Measurements from ENCODE around the gene NAT8.
A peak's percentile ranks its signal among the peaks of the same experiment; 100 is the strongest.
"Not testable (repeated sequence)": the region's sequence is repeated elsewhere in the genome, so short reads cannot be mapped to it uniquely, and the experiment has no call there.

The NAT8 gene, protein sequence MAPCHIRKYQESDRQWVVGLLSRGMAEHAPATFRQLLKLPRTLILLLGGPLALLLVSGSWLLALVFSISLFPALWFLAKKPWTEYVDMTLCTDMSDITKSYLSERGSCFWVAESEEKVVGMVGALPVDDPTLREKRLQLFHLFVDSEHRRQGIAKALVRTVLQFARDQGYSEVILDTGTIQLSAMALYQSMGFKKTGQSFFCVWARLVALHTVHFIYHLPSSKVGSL

DNA sequence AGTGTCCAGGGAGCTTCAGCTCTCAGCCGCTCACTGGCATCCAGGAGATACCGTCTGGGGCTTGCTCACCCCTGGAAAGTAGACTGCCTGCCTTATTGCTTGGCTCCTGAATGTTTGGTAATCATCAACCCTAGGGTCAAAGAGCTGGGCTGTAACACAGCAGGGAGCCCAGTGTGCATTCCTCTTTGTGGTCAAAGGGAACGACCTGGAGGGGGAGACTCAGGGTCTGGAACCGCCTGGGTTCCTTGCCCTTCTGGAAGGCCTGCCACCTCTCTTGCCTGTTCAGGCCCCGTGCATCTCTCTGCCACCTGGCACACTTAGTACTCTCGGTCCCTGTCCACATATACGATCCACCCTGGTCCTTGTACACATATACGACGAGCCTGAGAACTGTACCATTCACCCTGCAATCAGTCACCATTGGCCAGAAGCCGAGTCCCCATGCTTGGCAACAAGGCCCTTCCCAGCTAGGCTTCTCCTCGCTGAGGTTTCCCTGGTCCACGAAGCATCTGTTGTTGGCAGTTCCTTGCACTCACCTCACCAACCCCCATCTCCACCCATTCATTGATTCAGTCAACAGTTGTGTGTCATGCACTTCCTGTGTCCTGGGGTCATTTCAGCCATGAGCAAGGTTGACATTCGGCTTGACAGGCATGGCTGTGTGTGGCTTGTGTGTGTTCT is at the start of gene NAT8:
Gene NAT8 (minus strand): TSS at position 85 of the 681 bp plus-strand sequence. CDS start 794 bp downstream, outside the sequence.
- intact Hi-C loops (cut with DNase I): no loop called here
- DNase-seq: no peak

DNA sequence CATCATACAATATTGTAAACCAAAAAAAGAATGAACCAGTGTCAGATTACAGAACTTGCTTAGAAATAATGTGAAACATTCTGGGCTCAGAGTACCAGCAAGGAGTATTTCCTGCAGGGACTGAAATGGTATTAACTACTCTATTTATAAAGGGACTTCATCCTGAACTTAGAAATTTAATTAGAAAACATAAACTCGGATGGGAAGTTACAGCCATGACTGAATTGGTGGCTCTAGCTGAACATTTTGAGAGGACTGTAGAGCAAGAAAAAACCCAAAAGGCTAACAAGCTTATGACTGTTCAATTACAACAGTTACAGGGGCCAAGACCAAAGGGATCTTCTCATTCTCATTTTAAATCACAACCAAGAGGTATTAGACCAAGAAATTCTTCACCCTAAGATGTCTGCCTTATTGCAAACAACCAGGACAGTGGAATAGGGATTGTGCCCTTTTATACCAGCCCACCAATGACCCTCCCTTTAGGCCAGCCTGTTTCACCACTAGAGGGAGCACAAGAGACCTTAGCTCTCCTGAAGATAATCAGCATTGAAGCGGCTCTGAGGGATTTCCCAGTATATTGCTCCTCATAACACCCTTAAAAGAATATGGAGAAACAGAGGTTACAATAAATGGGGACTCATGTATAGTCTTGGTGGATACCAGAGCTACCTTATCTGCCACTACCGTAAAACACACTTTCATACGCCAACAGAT is 48.3 kb upstream of the NAT8 start:
- peak in 15 of 42 donors; percentile 5 to 54 (median 20) for DNase-seq

DNA sequence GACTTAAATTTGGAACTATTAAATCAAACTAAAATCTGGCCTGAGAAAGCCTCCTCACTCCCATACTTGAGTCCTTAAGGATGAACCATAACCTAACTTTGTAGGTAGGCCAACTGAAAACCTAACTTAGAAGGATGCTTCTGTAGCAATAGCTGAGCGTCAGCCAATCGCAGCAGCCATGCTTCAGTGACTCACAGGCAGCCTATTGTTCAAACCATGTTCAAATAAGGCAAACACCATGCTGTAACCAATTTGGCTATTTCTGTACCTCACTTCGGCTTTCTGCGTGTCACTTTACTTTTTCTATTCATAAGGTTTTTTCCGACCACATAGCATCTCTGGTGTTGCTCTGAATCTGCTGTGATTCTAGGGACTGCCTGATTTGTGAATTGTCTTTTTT is 46.3 kb upstream of the NAT8 start:
- DNase-seq; intact Hi-C loops (cut with DNase I): not testable (repeated sequence)

More for the DNA sequence above, 48.3 kb upstream of the NAT8 start:
- intact Hi-C loops (cut with DNase I): not testable (repeated sequence)

DNA sequence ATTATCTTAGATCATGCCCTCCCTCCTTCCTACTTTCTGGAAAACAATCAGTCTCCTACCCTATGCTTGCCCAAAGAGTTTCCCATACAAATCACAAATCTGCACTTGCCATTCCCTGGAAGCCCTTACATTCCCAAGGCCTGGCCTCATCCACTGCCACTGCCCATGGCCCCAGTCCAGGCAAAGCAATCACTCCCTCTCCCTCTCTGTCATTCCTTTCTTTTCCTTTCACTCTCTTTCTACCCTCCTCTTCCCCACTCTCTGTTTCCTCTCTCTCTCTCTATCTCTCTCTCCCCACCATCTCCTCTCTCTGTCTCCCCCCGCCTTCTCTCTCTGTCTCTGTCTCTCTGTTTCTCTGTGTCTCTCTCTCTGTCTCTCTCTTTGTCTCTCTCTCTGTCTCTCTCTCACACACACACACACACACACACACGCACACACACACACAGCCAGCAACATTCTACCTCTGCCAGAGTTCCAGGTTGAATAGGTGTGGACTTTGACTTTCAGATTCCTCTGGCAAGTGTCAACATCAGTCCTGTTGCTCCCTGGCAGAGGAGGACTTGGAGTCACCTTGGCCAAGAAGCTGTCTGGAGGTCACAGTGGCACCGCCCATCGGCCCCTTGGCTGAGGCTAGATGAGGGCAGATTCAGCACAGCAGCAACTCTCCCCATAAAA is 43.7 kb upstream of the NAT8 start:
- DNase-seq: no peak
- intact Hi-C loops (cut with DNase I): no loop called here

DNA sequence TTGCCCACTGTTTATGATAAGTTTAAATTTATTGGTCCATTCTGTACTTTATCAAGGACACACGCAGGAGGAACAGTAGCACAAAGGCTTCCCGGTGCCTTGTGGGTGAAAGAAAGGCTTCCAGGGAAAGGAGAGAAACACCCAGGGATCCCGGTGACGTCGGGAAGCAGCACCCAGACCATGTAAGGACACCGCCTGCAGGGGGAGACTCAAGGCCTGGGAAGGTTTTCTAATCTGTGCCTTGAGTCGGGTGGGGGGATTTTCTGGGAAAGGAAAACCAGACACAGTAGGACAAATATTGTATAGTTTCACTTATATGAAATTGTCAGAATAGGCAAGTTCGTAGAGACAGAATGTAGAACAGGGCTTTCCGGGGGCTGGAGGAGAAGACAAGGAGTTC is 42.7 kb upstream of the NAT8 start:
- DNase-seq; intact Hi-C loops (cut with DNase I): not testable (repeated sequence)

DNA sequence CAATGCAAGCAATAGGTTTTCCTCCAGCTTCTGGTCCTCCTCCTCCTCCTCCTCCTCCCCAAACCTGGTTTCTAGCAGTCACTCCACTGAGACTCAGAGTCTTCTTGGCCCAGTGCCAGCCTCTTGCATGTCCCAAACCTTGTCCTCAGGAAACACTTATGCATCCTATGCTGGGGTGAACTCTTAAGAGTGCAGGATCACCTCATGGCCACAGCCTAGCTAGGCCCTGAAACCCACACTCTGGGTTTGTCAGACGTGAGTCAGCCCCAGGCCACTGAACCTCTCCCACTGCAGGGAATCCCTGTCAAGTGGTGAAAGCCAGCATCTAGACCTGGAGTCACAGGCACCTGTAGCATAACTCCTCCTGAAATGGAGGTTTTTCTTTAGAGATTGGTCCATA is 42.1 kb upstream of the NAT8 start:
- DNase-seq; intact Hi-C loops (cut with DNase I): not testable (repeated sequence)

DNA sequence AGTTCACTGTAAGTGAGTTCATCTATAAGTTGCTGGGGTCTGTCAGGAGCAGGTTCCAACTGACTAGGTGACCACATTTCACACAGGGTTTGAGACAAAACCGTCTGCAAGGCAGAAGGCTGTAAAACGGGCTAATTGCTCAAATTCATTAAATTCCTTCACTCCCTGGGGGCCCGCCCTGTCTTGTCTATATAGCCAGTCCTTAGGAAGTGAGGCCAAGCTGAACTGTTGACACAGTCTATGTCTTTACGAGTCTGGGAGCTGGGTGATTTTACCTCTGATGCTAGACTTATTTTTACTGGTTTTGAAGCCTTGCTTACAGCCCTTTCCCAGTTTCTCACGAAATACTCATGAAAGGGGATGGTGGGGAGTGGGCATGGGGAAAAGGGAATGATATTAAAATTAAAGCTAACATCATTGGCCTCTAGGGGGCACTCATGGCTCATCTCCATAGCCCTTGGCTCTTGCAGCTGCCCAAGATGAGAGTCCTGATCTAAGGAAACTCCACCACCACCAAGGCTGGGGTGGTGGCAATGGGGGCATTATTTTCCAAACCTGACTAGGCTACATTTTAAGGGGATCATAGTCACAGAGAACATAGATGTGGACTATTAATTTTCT is 37.8 kb upstream of the NAT8 start:
- DNase-seq: peak in 13 of 42 donors; percentile 14 to 50 (median 25)
- intact Hi-C loops (cut with DNase I): not testable (repeated sequence)

DNA sequence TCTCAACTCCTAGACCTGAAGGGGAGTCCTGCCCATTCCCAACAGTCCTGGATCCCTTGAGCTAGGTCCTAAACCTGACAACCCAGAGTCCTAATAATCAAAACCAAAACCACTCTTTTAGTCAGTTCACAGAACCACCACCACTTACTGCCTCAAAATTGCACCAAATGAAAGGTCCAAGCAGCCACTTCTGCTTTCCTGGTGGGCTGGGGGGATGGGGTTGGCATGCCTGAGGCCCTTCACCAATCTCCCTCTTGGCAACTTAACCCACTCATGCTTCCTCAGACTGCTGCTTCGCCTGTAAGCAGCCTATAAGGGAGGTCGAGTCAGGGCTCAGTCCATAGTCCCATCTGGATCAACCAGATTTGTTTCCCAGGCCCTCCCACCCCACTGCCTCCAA is 37.0 kb upstream of the NAT8 start:
- DNase-seq; intact Hi-C loops (cut with DNase I): not testable (repeated sequence)

DNA sequence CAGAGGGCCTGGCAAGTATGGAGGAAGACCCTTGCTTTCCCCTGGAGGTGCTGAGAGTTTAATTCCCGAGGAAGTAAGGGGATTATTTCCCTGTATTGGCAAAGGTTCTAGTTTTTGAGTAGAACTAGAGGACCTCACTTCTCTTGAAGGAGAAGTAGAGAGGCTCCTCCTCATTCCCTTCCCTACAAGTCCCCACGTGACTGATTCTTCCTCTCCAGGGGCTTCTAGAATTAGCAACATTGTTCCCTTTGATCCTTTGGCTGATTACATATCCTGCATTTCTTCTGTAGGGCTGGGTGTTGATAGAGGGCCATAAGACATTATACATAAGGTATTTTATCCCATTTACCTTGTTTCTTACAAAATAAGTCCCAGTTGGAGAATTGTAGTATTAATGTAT is 35.8 kb upstream of the NAT8 start:
- intact Hi-C loops (cut with DNase I); DNase-seq: not testable (repeated sequence)

DNA sequence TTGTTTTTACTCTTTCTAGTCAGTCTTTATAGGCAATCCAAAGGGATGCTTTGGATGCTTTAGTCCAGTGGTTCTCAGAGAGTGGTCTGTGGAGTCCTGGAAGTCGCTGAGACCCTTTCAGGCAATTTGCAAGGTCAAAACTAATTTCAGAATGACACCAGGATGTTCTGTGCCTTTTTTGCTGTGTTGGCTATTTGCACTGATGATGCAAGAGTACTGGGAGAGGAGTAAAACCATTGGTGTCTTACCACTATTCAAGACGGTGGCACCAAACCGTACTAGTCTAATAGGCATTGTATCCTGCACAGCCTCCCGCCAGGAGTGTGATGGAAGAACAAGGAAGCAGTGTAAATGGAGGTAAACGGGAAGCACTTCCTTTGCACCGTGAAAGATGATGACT is 34.0 kb upstream of the NAT8 start:
- intact Hi-C loops (cut with DNase I); DNase-seq: not testable (repeated sequence)

DNA sequence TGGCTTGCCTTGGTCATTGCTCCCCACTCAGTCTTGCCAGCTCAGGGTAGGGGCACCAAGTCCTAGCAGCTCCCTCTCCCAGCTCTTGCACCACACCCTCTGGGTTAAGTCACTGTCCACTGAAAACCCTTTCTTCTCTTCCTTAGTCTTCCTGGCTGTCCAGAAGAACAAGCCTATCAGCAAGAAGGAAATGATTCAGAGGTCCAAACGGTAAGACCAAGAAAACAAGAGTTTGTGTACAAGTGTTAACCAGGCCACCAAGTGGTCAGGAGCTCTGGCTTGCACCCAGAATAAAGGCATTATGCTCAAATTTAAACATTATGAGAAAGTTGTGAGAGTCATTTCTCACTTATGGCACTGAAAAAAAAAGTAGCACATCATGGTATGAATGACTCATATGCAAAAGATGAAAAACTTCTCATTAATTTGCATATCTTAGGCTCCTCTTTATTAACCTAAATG is 32.5 kb upstream of the NAT8 start:
- DNase-seq; intact Hi-C loops (cut with DNase I): not testable (repeated sequence)

DNA sequence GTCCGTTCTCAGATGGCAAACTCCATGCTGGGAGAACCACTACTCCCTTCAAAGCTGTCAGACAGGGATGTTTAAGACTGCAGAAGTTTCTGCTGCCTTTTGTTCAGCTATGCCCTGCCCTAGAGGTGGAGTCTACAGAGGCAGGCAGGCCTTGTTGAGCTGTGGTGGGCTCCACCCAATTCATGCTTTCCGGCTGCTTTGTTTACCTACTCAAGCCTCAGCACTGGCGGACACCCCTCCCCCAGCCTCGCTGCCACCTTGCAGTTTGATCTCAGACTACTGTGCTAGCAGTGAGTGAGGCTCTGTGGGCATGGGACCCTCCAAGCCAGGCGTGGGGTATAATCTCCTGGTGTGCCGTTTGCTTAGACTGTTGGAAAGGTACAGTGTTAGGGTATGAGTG is 27.8 kb upstream of the NAT8 start:
- DNase-seq; intact Hi-C loops (cut with DNase I): not testable (repeated sequence)

DNA sequence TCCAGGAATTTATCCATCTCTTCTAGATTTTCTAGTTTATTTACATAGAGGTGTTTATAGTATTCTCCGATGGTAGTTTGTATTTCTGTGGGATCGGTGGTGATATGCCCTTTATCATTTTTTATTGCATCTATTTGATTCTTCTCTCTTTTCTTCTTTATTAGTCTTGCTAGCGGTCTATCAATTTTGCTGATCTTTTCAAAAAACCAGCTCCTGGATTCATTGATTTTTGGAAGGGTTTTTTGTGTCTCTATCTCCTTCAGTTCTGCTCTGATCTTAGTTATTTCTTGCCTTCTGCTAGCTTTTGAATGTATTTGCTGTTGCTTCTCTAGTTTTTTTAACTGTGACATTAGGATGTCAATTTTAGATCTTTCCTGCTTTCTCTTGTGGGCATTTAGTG is 25.0 kb upstream of the NAT8 start:
- intact Hi-C loops (cut with DNase I); DNase-seq: not testable (repeated sequence)

DNA sequence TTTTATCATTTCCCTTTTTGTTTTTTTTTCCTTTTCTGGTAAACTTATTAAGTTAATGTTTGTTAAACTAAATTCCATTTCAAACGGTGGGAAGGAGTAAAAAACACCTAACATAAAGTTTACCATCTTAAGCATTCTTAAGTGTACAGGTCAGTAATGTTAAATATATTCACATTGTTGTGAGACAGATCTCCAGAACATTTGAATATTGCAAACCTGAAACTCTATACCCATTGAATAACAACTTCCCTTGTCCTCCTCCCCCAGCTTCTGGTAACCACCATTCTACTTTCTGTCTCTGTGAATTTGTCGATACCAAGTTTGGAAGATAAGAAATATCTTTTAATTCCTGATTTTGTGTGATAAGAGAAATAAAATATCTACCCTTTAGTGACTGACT is 12.0 kb upstream of the NAT8 start:
- intact Hi-C loops (cut with DNase I): no loop called here
- DNase-seq: no peak

DNA sequence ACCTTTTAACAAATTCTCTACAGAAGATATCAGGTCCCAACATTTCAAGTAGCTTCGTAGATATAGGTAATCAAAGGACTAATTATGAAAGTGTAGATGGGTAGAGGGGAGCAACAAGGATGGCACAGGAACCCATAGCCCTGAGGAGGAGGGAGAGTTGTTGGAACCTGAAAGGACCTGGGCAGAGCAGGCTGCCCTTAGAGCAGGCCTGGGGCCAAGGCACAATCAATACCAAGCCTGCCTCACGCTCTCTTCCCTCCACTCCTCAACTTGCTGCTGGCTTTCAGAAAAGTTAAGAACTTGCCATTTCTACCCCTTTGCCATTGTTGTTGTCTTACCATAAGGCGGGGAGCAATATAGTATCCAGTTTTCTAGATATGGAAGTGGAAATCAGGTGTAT is 10.1 kb upstream of the NAT8 start:
- intact Hi-C loops (cut with DNase I): no loop called here

DNA sequence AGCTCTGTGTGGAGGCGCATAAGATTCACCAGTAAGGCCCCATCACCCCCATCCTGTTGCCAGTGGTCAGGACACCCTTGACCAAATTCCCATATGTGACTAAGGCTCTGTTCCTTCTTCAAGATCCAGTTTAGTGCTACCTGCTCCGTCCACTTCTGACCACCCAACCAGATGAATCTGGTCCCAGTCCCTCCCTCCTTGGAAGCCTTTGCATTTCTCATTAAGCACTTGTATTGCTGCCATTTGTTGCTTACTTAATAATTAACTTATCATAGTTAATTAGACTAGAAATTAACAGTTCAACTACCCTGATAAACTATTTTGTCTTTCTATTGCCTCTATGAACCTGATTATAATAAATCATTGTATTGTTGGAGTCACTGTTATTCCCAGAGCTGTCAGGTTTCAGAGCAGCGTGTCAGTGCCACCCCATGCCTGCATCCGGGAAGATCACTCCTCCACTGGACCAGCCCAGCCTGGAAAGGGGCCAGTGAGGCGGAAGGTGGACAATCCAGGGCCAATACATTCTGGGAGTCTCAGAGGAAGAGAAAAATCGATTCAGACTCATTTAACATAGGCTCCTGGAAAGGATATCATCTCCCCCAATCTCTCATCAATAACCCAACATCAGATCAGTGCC is 9.5 kb upstream of the NAT8 start:
- intact Hi-C loops (cut with DNase I): no loop called here

More for the DNA sequence above, 10.1 kb upstream of the NAT8 start:
- no peak for DNase-seq

DNA sequence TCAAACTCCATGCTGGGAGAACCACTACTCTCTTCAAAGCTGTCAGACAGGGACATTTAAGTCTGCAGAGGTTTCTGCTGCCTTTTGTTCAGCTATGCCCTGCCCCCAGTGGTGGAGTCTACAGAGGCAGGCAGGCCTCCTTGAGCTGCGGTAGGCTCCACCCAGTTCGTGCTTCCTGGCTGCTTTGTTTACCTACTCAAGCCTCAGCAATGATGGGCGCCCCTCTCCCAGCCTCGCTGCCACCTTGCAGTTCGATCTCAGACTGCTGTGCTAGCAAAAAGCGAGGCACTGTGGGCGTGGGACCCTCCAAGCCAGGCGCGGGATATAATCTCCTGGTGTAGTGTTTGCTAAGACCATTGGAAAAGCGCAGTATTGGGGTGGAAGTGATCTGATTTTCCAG is 5.5 kb upstream of the NAT8 start:
- DNase-seq; intact Hi-C loops (cut with DNase I): not testable (repeated sequence)

More for the DNA sequence above, 9.5 kb upstream of the NAT8 start:
- DNase-seq: no peak

DNA sequence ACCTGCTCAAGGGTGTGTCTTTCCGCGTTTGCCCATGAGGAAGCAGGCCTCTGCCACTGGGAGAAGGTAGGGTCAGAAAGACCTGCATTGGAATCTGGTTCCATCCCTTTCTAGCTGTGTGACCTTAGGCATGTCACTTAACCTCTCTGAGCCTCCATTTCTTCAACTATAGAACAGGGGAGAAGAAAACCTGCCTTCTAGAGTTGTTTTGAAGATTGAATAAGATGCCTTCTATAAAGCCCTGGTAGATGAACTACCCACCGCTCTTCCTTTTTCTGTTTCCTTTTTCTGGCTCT is 507 bp downstream of the NAT8 start:
- intact Hi-C loops (cut with DNase I): no loop called here

More for the DNA sequence above, 507 bp downstream of the NAT8 start:
- no peak for DNase-seq

All from head of caudate nucleus (tissue), 42 donors.